Measurements from ENCODE around the gene CAMK1D. TPM values are rescaled to one million over a fixed set of nuclear protein-coding genes. Genes with fewer than 3 reads are reported as not detected.

CAMK1D gene
- total RNA-seq, 1 experiment from 2014 or later = 10.2 TPM

DNA sequence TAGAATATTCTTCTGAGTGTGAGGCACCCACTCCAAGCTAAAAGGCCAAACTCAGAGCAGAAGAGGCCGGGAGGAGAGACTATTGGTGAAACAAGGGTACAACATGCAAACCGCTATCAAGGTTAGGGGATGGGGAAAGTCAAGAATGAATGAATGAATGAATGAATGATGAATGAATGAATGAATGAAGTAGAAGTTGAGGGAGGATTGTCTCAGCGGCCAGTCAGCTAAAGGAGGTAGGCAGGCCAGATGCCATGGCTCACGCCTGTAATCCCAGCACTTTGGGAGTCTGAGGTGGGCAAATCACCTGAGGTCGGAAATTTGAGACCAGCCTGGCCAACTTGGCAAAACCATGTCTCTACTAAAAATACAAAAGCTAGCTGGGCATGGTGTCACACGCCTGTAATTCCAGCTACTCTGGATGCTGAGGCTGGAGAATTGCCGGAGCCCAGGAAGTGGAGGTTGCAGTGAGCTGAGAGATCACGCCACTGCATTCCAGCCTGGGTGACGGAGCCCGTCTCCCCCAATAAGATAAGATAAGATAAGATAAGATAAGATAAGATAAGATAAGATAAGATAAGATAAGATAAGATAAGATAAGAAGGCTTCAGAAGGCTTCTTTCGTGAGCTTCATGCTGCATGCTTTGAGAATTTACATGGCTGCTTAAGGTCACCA, 401.3 kb downstream of the CAMK1D start:
- POLR2A ChIA-PET = interaction anchor here (1.1 kb wide), 1 partner anchor 24 kb away, joined by 3 read pairs; no protein-coding TSS in a partner anchor
- DNase-seq (ENCODE audit: low spot score) (no peak), ATAC-seq (no peak)
- Mint-ChIP-seq H3K36me3 (no peaks in the 10 kb centered on the region), H3K9me3 (peaks cover 12% of the 10 kb centered on the region), H3K4me3 (no peak overlapping the region), H3K27ac (no peak overlapping the region), H3K27me3 (ENCODE audit: low read depth) (no peaks in the 10 kb centered on the region), H3K4me1 (no peaks in the 10 kb centered on the region)
- CTCF ChIA-PET = interaction anchor here (0.5 to 1.2 kb wide), 3 partner anchors 12 to 402 kb away, joined by 3 to 4 read pairs (median 4); no protein-coding TSS in a partner anchor
- TF ChIP-seq, protein P1, sequence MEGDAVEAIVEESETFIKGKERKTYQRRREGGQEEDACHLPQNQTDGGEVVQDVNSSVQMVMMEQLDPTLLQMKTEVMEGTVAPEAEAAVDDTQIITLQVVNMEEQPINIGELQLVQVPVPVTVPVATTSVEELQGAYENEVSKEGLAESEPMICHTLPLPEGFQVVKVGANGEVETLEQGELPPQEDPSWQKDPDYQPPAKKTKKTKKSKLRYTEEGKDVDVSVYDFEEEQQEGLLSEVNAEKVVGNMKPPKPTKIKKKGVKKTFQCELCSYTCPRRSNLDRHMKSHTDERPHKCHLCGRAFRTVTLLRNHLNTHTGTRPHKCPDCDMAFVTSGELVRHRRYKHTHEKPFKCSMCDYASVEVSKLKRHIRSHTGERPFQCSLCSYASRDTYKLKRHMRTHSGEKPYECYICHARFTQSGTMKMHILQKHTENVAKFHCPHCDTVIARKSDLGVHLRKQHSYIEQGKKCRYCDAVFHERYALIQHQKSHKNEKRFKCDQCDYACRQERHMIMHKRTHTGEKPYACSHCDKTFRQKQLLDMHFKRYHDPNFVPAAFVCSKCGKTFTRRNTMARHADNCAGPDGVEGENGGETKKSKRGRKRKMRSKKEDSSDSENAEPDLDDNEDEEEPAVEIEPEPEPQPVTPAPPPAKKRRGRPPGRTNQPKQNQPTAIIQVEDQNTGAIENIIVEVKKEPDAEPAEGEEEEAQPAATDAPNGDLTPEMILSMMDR (IDR thresholded peaks at IDR 0.05) = no peak
- TF ChIP-seq JUN (CRISPR knock-in tag; IDR thresholded peaks at IDR 0.05) = no peak
- TF ChIP-seq ZNF263 (CRISPR knock-in tag; IDR thresholded peaks at IDR 0.05; ENCODE audit: low read depth) = no peak
- no peak for TF ChIP-seq PRDM15 (CRISPR knock-in tag; IDR thresholded peaks at IDR 0.05)
- TF ChIP-seq, protein P2, sequence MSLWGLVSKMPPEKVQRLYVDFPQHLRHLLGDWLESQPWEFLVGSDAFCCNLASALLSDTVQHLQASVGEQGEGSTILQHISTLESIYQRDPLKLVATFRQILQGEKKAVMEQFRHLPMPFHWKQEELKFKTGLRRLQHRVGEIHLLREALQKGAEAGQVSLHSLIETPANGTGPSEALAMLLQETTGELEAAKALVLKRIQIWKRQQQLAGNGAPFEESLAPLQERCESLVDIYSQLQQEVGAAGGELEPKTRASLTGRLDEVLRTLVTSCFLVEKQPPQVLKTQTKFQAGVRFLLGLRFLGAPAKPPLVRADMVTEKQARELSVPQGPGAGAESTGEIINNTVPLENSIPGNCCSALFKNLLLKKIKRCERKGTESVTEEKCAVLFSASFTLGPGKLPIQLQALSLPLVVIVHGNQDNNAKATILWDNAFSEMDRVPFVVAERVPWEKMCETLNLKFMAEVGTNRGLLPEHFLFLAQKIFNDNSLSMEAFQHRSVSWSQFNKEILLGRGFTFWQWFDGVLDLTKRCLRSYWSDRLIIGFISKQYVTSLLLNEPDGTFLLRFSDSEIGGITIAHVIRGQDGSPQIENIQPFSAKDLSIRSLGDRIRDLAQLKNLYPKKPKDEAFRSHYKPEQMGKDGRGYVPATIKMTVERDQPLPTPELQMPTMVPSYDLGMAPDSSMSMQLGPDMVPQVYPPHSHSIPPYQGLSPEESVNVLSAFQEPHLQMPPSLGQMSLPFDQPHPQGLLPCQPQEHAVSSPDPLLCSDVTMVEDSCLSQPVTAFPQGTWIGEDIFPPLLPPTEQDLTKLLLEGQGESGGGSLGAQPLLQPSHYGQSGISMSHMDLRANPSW (CRISPR knock-in tag; conservative IDR thresholded peaks at IDR 0.05; ENCODE audit: low read depth) = no peak
- TF ChIP-seq, protein P3, sequence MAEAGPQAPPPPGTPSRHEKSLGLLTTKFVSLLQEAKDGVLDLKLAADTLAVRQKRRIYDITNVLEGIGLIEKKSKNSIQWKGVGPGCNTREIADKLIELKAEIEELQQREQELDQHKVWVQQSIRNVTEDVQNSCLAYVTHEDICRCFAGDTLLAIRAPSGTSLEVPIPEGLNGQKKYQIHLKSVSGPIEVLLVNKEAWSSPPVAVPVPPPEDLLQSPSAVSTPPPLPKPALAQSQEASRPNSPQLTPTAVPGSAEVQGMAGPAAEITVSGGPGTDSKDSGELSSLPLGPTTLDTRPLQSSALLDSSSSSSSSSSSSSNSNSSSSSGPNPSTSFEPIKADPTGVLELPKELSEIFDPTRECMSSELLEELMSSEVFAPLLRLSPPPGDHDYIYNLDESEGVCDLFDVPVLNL (CRISPR knock-in tag; IDR thresholded peaks at IDR 0.05; ENCODE audit: borderline replicate concordance, low read depth) = no peak
- no peak for TF ChIP-seq ZNF423 (CRISPR knock-in tag; IDR thresholded peaks at IDR 0.05)
- TF ChIP-seq ZNF512 (CRISPR knock-in tag; IDR thresholded peaks at IDR 0.05; ENCODE audit: borderline replicate concordance) = no peak
- TF ChIP-seq, protein P4, sequence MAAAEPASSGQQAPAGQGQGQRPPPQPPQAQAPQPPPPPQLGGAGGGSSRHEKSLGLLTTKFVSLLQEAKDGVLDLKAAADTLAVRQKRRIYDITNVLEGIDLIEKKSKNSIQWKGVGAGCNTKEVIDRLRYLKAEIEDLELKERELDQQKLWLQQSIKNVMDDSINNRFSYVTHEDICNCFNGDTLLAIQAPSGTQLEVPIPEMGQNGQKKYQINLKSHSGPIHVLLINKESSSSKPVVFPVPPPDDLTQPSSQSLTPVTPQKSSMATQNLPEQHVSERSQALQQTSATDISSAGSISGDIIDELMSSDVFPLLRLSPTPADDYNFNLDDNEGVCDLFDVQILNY (CRISPR knock-in tag; IDR thresholded peaks at IDR 0.05) = no peak
- TF ChIP-seq NFATC4 (CRISPR knock-in tag; IDR thresholded peaks at IDR 0.05) = no peak
- TF ChIP-seq KAT7 (CRISPR knock-in tag; IDR thresholded peaks at IDR 0.05; ENCODE audit: borderline replicate concordance) = no peak

- CTCF ChIA-PET = no interaction called here
- H3K4me3 Mint-ChIP-seq = no peak overlapping the region
- no peaks in the 10 kb centered on the region for H3K4me1 Mint-ChIP-seq
- DNase-seq (ENCODE audit: low spot score) = no peak
- H3K36me3 Mint-ChIP-seq = no peaks in the 10 kb centered on the region
- no peaks in the 10 kb centered on the region for H3K27me3 Mint-ChIP-seq (ENCODE audit: low read depth)
- POLR2A ChIA-PET = no interaction called here
- no peak for ATAC-seq
- no peak overlapping the region for H3K27ac Mint-ChIP-seq
- H3K9me3 Mint-ChIP-seq = peaks cover 12% of the 10 kb centered on the region
- no peak for TF ChIP-seq MYBL2 (CRISPR knock-in tag; IDR thresholded peaks at IDR 0.05)
- TF ChIP-seq IRF1 (CRISPR knock-in tag; IDR thresholded peaks at IDR 0.05) = no peak
- no peak for TF ChIP-seq NFE2L1 (CRISPR knock-in tag; IDR thresholded peaks at IDR 0.05)
- TF ChIP-seq, protein P5, sequence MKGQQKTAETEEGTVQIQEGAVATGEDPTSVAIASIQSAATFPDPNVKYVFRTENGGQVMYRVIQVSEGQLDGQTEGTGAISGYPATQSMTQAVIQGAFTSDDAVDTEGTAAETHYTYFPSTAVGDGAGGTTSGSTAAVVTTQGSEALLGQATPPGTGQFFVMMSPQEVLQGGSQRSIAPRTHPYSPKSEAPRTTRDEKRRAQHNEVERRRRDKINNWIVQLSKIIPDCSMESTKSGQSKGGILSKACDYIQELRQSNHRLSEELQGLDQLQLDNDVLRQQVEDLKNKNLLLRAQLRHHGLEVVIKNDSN (CRISPR knock-in tag; IDR thresholded peaks at IDR 0.05) = no peak
- no peak for TF ChIP-seq ZNF232 (CRISPR knock-in tag; IDR thresholded peaks at IDR 0.05)
- no peak for TF ChIP-seq NFATC4 (CRISPR knock-in tag; IDR thresholded peaks at IDR 0.05)
- no peak for TF ChIP-seq GABPB1 (CRISPR knock-in tag; IDR thresholded peaks at IDR 0.05)
Observed at GRCh38 chr10:12755075-12755474, 405.7 kb downstream of the CAMK1D start.

Measured in WTC11 (cell line).